A549 (cell line): Measurements from ENCODE around the gene PRSS12. TPM values are rescaled to one million over a fixed set of nuclear protein-coding genes. Genes with fewer than 3 reads are reported as not detected.
A peak's percentile ranks its signal among the peaks of the same experiment; 100 is the strongest.

Experiments
- ATAC-seq, 2 experiments: fragments of 200-7000 bp in 1 of 2; fragments of >200 bp in 1 of 2; cut with Nextera tagmentation in 1 of 2; cut with Tn5 transposase in 1 of 2; 3 replicates each; pipeline versions ENCODE4 v1.8.0 to v1.9.1; 2018 to 2020; ENCODE audit warnings: mild to moderate bottlenecking in 1 of 2, moderate library complexity in 1 of 2
- CTCF ChIA-PET: fragments of 300-600 bp; sonication (Branson Sonifier 250); formaldehyde crosslinking; extraction: SDS; loops from one replicate; lab custom pipeline; 2021; ENCODE audit warnings: antibody characterized with exemption, inconsistent platforms; lab: Yijun Ruan, JAX
- POLR2A ChIA-PET: fragments of 350-600 bp; formaldehyde crosslinking; extraction: SDS; loops from one replicate; lab custom pipeline; 2021; ENCODE audit warnings: antibody characterized with exemption, inconsistent platforms; lab: Yijun Ruan, JAX
- DNase-seq, 2 experiments: peaks; one replicate each; pipeline versions ENCODE4 v3.0.0 to v3.0.0-alpha.2; 2011 to 2016; ENCODE audit warnings: low read depth in 1 of 2, low spot score in 1 of 2
- FAIRE-seq: peaks from 2 replicates; lab custom pipeline; 2011; peaks lifted over from hg19 to GRCh38; lab: Jason Lieb, UNC
- H3K27ac ChIP-seq, 2 experiments: fragments of >200 bp; sonication (Bioruptor Twin); formaldehyde crosslinking; 3 replicates each; pipeline ENCODE4 v1.5.1; 2016 to 2017
- H3K4me1 ChIP-seq: fragments of >200 bp; sonication (Bioruptor Twin); formaldehyde crosslinking; 3 replicates; pipeline ENCODE4 v1.6.1; 2016
- H3K4me2 ChIP-seq: fragments of >200 bp; sonication (Bioruptor Twin); formaldehyde crosslinking; 3 replicates; pipeline ENCODE4 v1.6.1; 2016
- H3K4me3 ChIP-seq: fragments of >200 bp; sonication (Bioruptor Twin); formaldehyde crosslinking; 3 replicates; pipeline ENCODE4 v1.5.1; 2016
- H3K9me3 ChIP-seq: fragments of >200 bp; sonication (Bioruptor Twin); formaldehyde crosslinking; 3 replicates; pipeline ENCODE4 v1.6.1; 2016
- CEBPB ChIP-seq, 2 experiments: fragments of >200 bp in 1 of 2; sonication (Bioruptor Twin) in 1 of 2; formaldehyde crosslinking in 1 of 2; IDR thresholded peaks; 2 replicates each; pipeline ENCODE4 v1.6.1; 2012 to 2016
- CTCF ChIP-seq: fragments of >200 bp; sonication (Bioruptor Twin); formaldehyde crosslinking; IDR thresholded peaks from 3 replicates; pipeline ENCODE4 v1.5.1; 2016
- E2F6 ChIP-seq: IDR thresholded peaks from 2 replicates; pipeline ENCODE4 v1.6.1; 2012; ENCODE audit warnings: low read depth, borderline replicate concordance
- EHF ChIP-seq: fragments of 250-450 bp; sonication (Bioruptor Pico); IDR thresholded peaks from 2 replicates; pipeline ENCODE4 v1.5.0; 2020; ENCODE audit warnings: mild to moderate bottlenecking
- FOSL2 ChIP-seq, 2 experiments: fragments of 450-650 bp in 1 of 2; fragments of >200 bp in 1 of 2; sonication (Bioruptor Twin) in 1 of 2; formaldehyde crosslinking; IDR thresholded peaks; 2 replicates each; pipeline versions ENCODE4 v1.5.0 to v1.6.1; 2016 to 2020; ENCODE audit warnings: mild to moderate bottlenecking in 1 of 2, moderate library complexity in 1 of 2
- FOXS1 ChIP-seq: fragments of 250-450 bp; sonication (Bioruptor Pico); IDR thresholded peaks from 2 replicates; pipeline ENCODE4 v1.5.0; 2020; ENCODE audit warnings: mild to moderate bottlenecking, moderate library complexity
- GATA3 ChIP-seq: IDR thresholded peaks from 2 replicates; pipeline ENCODE4 v1.6.1; 2012; ENCODE audit warnings: borderline replicate concordance
- HDAC2 ChIP-seq: fragments of 200-600 bp; sonication (generic); IDR thresholded peaks from 2 replicates; pipeline ENCODE4 v1.6.1; 2016
- HOXA7 ChIP-seq: fragments of 250-450 bp; sonication (Bioruptor Pico); IDR thresholded peaks from 2 replicates; pipeline ENCODE4 v1.5.0; 2020; ENCODE audit warnings: mild to moderate bottlenecking, moderate library complexity
- HOXB5 ChIP-seq: fragments of 250-450 bp; sonication (Bioruptor Pico); IDR thresholded peaks from 2 replicates; pipeline ENCODE4 v1.5.0; 2020; ENCODE audit warnings: mild to moderate bottlenecking, moderate library complexity
- JUN ChIP-seq, 2 experiments: fragments of >200 bp; sonication (Bioruptor Twin); formaldehyde crosslinking; IDR thresholded peaks; 2 replicates in 1 of 2; 3 replicates in 1 of 2; pipeline ENCODE4 v1.6.1; 2016 to 2017
- JUNB ChIP-seq: fragments of >200 bp; sonication (Bioruptor Twin); formaldehyde crosslinking; IDR thresholded peaks from 2 replicates; pipeline ENCODE4 v1.6.1; 2016
- NFE2L2 ChIP-seq: fragments of 150-350 bp; conservative IDR thresholded peaks from 2 replicates; pipeline ENCODE4 v1.6.1; 2014; ENCODE audit warnings: low read length
- NPAS2 ChIP-seq: fragments of 250-450 bp; sonication (Bioruptor Pico); IDR thresholded peaks from 2 replicates; pipeline ENCODE4 v1.8.0; 2022; ENCODE audit warnings: mild to moderate bottlenecking, moderate library complexity, borderline replicate concordance
- NR3C1 ChIP-seq: fragments of >200 bp; sonication (Bioruptor Twin); formaldehyde crosslinking; IDR thresholded peaks from 3 replicates; pipeline ENCODE4 v1.6.1; 2017
- PHF8 ChIP-seq: fragments of 200-600 bp; sonication (generic); IDR thresholded peaks from 2 replicates; pipeline ENCODE4 v1.6.1; 2016; ENCODE audit warnings: low read depth, mild to moderate bottlenecking, antibody characterized with exemption, moderate library complexity, borderline replicate concordance
- RAD21 ChIP-seq, 2 experiments: fragments of >200 bp in 1 of 2; sonication (Bioruptor Twin) in 1 of 2; formaldehyde crosslinking in 1 of 2; IDR thresholded peaks in 1 of 2; conservative IDR thresholded peaks in 1 of 2; 2 replicates in 1 of 2; 3 replicates in 1 of 2; pipeline ENCODE4 v1.6.1; 2012 to 2018; ENCODE audit warnings: inconsistent platforms in 1 of 2
- REST ChIP-seq: fragments of 200-600 bp; sonication (generic); IDR thresholded peaks from 2 replicates; pipeline ENCODE4 v1.6.1; 2016; ENCODE audit warnings: antibody characterized with exemption, mild to moderate bottlenecking, moderate library complexity
- TFCP2L1 ChIP-seq: fragments of 250-450 bp; sonication (Bioruptor Pico); IDR thresholded peaks from 2 replicates; pipeline ENCODE4 v1.5.0; 2021; ENCODE audit warnings: mild to moderate bottlenecking
- TP53 ChIP-seq: fragments of 250-450 bp; sonication (Bioruptor Pico); IDR thresholded peaks from 2 replicates; pipeline ENCODE4 v1.5.0; 2021; ENCODE audit warnings: mild to moderate bottlenecking, moderate library complexity
- WGBS: methylation state at CpG from one replicate; pipeline ENCODE4 v1.1.6; 2017; ENCODE audit errors: missing lambda C conversion rate; 5-methylcytosine and 5-hydroxymethylcytosine counted together
- polyA plus RNA-seq, 4 experiments: library from polyadenylated mRNA; depleted of rRNA in 3 of 4; stranded (reverse); fragments of >200 nt; fragmentation: RNase III in 1 of 4; extraction: RNeasy Plus Mini Kit Qiagen cat#74134 plus additional on column Dnase treatment in 1 of 4; gene quantifications; 2 replicates in 3 of 4; 3 replicates in 1 of 4; pipeline ENCODE4 v1.2.3, GENCODE V29; 2011 to 2017

Gene PRSS12
- polyA plus RNA-seq, 2 of the 4 experiments (the other 2 are of a cell fraction): 0.34 to 0.36 TPM

GRCh38 chr4:118265312-118266144, 87.3 kb downstream of the PRSS12 start:
- peak overlapping the region; percentile 43 for H3K4me3 ChIP-seq
- peak overlapping the region; percentile 59; the same call in 2 of the 3 replicates for H3K4me2 ChIP-seq
- no peak for DNase-seq
- peak overlapping the region; percentile 42 to 79; a peak in 4 of 6 replicates for H3K27ac ChIP-seq
- TF ChIP-seq CTCF: no peak
- TF ChIP-seq CEBPB (IDR thresholded peaks at IDR 0.05): no peak
- TF ChIP-seq HOXB5 (CRISPR knock-in tag): no peak
- no peak for TF ChIP-seq TP53 (CRISPR knock-in tag)
- no peak for TF ChIP-seq GATA3
- TF ChIP-seq FOXS1 (CRISPR knock-in tag): no peak
- H3K9me3 ChIP-seq: no peaks in the 10 kb centered on the region
- H3K4me1 ChIP-seq: no peaks in the 10 kb centered on the region
- 75% methylated on average over 5 of the region's 64 CpGs for WGBS
- peak in 1 of 2 experiments; percentile 86; a peak in 3 of 6 replicates for ATAC-seq
- no peak for FAIRE-seq
- ChIA-PET POLR2A (no interaction called here), CTCF (interaction anchor here (0.9 to 1.0 kb wide), 2 partner anchors 41 to 189 kb away, joined by 3 read pairs; no protein-coding TSS in a partner anchor)

- Histone ChIP-seq H3K4me2 (no peak overlapping the region), H3K9me3 (no peaks in the 10 kb centered on the region)
- no peak for TF ChIP-seq NFE2L2
- no peak for TF ChIP-seq HOXA7 (CRISPR knock-in tag)
- TF ChIP-seq NPAS2 (CRISPR knock-in tag): no peak
- no peak for TF ChIP-seq NR3C1
- no peak for TF ChIP-seq PHF8
- TF ChIP-seq HDAC2: no peak
- no peak for TF ChIP-seq TP53 (CRISPR knock-in tag)
- TF ChIP-seq EHF (CRISPR knock-in tag): no peak
- TF ChIP-seq FOSL2 (IDR thresholded peaks at IDR 0.05): no peak
- no peak for TF ChIP-seq FOSL2 (CRISPR knock-in tag; IDR thresholded peaks at IDR 0.05)
- no peak for TF ChIP-seq RAD21 (conservative IDR thresholded peaks at IDR 0.05 in 1 of 2, IDR thresholded peaks at IDR 0.05 in 1 of 2)
- no peak for TF ChIP-seq CEBPB (IDR thresholded peaks at IDR 0.05)
- no peak for TF ChIP-seq REST
- TF ChIP-seq JUNB: no peak
- TF ChIP-seq TFCP2L1 (CRISPR knock-in tag): no peak
- no peak for TF ChIP-seq GATA3
- no peak for TF ChIP-seq E2F6
- TF ChIP-seq JUN (IDR thresholded peaks at IDR 0.05): no peak
- TF ChIP-seq, all 56 proteins: peak for 0
- Histone ChIP-seq H3K4me1 (no peaks in the 10 kb centered on the region), H3K27ac (no peak overlapping the region), H3K4me3 (no peak overlapping the region)
- FAIRE-seq: no peak
- ChIA-PET POLR2A (no interaction called here), CTCF (no interaction called here)
- ATAC-seq: no peak
- WGBS: 66% methylated on average over 3 of the region's 3 CpGs
- no peak for DNase-seq
Observed at GRCh38 chr4:118264096-118264495, 88.7 kb downstream of the PRSS12 start.
